ENCODE measurements around the gene RNF26.

RNF26 gene

DNA sequence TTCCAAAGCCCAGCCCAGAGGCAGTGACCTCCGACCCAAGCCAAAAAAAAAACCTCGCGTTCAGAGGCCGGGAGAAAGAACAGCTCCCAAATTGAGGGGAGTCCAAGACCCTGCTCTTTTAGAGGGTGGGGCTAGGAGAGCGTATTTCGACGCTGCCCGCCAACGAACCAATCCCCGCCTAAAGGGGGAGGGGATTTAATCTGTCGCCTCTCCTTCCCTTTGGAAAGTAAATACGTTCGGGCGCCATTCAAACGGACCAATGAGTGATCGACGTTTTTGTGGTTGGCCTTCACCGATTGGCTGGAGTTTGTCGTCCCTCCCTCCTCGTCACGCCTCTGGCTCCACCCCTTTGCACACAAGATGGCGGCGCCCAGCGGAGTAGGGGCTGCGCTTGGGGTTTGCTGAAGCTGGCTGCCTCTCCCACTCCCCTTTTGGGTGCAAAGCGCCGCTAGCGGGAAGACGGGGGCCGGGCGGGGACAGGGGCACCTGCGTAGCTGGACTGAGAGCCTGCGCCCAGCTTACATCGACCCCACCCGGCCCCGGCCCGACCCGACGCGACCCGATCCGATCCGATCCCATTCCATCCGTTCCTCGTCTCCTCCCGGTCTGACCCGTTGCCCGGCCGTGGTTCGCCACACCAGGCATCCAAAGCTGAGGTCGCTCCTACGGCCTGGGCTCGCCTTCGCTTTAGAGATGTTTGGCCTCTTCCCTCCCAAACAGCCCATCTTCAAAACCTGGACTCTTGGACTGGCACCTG, at the start of gene RNF26:
Gene RNF26 (plus strand): TSS at position 354 of the 757 bp plus-strand sequence. CDS start 596 bp downstream, outside the sequence.
- peak; percentile 95 for DNase-seq

DNA sequence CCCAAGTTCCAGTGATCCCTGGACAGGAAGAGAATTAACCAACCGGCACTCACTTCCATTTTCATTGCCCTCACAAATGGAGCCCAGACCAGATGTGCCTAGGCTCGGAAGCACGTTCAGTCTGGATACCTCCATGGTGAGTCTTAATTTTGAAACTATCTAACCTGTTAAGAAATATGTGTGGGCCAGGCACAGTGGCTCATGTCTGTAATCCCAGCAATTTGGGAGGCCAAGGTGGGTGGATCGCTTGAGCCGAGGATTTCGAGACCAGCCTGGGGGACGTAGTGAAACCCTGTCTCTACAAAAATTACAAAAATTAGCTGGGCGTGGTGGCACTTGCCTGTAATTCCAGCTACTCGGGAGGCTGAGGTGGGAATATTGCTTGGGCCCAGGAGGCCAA, 48.9 kb upstream of the RNF26 start:
- no peak for DNase-seq

DNA sequence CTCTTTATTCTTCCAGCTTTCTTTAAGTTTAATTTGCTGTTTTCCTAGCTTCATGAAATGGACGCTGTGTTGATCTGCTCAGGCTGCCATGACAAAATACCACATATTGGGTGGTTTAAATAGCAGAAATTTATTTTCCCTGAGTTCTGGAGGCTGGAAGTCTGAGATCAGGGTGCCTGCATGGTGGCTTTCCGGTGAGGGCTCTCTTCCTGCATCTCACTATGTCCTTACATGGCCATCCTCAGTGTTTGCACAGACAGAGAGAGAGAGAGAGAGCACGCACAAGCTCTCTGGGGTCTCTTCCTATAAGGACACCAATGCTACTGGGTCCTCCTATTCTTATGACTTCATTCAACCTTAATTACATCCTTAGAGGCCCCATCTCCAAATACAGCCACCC, 46.1 kb upstream of the RNF26 start:
- DNase-seq = no peak

DNA sequence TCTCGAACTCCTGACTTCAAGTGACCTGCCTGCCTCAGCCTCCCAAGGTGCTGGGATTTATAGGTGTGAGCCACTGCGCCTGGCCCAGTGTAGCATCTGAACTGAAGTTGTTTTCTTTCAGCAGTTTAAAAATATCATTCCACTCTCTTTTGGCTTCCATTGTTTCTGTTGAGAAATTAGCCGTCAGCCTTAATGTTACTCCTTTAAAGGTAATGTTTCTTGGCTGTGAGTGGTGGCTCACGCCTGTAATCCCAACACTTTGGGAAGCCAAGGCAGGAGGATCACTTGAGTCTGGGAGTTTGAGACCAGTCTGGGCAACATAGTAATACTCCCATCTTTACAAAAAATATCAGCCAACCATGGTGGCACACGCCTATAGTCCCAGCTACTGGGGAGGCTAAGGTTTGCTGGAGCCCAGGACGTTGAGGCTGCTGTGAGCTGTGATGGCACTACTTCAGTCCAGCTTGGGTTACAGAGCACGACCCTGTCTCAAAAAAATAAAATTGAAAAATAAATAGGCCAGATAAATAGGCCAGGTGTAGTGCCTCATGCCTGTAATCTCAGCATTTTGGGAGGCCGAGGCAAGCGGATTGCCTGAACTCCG, 43.3 kb upstream of the RNF26 start:
- no peak for DNase-seq

DNA sequence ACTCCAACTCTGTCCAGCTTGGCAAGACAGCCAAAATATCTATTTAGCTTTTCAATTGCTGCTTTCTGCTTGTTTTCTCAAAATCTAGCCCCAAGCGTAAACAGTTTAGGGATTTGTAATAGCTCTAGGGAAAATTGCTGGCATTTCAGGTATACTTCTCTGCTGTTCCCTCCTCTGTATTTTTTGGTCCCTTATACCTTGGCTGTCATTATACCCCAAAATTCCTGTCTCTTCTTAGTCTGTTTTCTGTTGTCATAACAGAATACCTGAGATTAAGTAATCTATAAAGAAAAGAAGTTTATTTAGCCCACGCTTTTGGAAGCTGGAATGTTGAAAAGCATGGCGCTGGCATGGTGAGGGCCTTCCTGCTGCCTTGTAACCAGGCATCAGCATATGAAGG, 40.9 kb upstream of the RNF26 start:
- DNase-seq = no peak

DNA sequence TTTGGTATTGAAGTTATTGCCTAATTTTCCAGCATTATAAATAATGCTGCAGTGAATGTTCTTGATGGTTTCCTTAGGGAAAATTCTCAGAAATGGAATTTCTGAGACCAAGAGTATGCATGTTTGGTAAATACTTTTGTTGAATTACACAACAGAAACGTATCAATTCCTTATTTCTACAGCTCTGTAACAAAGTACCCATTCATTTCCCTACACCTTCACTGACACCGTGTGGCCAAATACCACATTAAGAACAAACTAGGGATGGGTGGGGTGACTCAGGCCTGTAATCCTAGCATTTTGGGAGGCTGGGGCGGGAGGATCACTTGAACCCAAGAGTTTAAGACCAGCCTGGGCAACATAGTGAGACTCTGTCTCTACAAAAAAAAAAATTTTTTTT, 39.1 kb upstream of the RNF26 start:
- DNase-seq = no peak

DNA sequence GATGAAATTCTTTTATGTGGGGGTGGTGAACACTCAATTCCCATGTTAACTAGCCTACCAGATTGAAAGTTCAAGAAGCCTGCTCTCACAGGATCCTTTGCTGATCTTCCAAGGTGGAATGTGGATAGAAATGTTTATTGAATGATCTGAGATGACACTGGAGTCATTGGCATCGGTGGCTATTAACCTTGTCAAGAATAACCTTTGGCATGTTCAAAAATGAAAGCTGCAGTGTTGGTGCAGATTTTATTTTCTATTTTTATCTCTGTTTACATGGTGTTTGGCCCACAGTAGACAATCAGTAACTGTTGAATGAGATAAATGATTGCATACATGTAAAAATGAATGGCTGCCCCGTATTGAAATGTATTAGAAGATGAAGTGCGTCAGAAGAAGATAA, 36.4 kb upstream of the RNF26 start:
- no peak for DNase-seq

DNA sequence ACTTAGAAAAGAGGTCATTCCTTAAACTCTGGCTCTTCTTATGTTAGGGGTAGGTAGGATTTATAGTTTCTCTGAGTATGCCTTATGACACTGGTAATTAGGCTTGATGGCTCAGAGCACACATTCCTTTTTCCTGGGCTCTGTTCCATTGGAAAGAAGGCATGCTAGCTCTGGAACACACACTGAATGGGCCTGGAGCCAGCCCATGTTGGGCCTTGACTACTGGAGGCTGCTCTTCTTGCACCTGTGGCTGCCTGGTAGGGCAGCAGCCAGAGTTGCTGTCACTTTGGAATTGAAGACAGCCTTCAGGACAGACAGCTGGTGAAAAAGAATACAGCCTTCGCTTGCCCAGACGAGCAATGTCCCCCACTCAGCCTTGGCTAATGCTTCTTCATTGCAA, 35.6 kb upstream of the RNF26 start:
- DNase-seq = no peak

DNA sequence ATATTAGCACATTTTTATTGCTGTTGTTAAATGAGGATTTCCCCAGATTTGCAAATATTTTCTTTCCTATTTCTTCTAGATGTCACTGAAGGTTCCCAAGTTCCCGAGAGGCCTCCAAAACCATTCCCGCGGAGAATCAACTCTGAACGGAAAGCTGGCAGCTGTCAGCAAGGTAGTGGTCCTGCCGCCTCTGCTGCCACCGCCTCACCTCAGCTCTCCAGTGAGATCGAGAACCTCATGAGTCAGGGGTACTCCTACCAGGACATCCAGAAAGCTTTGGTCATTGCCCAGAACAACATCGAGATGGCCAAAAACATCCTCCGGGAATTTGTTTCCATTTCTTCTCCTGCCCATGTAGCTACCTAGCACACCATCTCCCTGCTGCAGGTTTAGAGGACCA, 34.9 kb upstream of the RNF26 start:
- DNase-seq = no peak

DNA sequence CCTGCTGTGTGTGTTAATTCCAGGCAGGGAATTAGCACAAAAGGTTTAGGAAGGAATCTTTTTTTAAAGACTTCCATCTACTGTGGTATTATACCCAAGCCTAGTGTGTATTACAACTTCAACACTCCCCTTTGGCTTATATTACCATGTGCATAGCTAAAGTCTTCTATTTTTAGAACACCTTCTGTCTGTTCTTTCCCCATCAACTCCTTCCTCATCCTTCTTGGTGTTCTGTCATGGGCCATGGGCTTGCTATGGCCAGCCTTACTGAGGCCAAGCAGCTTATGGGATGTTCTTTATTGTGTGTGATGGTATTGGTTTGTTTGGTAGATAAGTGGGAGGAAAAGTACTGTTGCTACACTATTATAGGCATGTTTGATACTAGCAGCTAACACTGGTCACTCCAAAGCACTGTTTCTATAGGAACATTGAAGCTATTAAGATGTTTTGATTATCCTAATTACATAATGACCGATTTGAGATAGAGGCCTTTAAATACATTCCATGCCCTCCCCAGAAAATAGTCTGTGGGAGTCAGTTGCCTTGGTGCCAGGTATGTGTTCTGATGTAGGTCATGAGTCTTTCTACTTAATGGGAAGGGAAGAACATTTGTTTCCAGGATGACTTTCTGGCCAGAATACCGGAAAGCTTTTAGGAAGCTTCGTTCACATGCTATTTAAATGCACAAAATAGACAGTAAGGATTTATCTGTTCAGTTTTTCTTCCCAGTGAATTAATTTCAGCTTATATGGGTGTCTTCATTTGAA, 33.9 kb upstream of the RNF26 start:
- DNase-seq = no peak

DNA sequence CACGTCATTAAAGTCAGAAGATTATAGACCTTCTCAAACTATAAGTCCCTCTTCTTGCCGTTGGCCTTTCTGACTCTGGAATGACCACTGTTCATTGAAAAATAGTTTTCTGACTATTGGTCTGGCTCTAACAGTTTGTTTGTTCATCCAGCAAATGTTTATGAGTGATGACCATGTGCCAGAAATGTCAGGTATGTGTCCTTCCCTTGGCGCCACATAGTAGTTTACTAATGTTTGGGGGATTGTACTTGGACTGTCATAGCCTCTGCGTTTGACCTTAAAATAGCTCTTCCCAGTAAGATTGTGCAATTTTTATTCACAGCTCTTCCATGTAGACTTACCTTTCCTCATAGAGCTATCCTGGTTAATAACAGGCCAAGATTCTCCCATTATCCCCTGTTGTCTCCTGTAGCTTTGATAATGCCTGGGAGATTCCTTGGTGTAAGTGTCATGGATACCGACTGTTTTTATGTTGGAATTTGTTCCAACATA, 31.1 kb upstream of the RNF26 start:
- no peak for DNase-seq

DNA sequence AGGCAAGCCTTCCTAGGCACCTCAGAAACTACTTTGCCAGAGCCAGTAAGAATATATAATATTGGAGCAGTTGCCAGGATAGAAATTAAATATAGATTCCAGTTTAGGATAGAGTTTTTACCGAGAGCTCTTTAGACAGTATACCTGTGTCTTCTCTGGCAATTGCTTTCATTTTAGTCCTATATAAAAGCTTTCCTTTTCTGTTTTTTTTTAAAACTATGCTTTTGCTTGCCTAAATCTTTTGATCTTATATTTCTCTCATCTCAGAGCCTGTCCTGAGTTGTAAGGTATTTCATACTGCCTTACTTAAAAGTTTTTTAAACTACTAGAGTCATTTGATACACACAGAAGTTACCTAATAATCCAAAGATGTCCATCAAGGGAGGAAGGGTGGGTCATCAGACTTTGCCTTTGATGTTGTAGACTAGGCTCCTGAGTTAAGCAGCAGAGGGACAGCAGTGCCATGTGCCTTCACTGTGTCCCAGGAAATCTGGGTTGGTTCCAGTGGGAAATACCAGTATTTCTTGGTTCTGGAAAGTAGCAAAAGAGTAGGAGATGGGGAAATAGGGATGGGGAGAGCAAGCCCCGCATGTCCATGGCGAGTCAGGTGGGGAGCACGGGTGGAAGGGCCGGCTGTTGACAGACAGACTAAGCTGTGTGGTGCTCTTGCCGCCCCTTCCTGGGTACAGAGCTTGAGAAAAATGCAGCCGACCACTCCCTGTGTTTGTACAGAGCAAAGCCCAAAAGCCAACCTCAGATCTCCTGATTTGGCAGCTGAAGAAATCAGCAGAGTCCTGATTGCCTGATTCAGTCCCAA, 28.6 kb upstream of the RNF26 start:
- DNase-seq = no peak

DNA sequence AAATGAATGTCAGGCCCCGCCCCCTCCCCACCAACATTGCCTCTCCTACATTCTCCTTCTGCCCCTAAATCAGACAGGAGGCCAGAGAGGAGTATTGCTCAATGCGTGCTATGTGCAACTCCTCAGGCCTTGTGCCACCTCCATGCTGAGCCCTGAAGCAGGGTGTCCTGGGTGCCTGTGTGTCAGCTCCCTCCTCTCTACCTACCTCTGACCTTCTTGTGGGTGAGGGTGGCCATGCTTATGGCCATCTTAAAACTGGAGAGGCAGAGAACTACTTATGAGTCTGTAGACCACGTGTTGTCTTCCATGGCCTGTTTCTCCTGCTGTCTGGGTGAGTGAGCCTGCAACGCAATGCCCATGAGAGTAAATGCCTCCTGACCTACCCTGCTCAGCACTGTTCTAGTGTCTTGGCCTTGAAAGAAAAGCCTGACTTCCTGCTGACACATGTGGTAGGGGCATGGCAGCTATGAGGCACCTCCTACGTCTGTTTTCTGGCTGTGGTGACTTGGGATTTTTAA, 27.9 kb upstream of the RNF26 start:
- peak; percentile 50 for DNase-seq

DNA sequence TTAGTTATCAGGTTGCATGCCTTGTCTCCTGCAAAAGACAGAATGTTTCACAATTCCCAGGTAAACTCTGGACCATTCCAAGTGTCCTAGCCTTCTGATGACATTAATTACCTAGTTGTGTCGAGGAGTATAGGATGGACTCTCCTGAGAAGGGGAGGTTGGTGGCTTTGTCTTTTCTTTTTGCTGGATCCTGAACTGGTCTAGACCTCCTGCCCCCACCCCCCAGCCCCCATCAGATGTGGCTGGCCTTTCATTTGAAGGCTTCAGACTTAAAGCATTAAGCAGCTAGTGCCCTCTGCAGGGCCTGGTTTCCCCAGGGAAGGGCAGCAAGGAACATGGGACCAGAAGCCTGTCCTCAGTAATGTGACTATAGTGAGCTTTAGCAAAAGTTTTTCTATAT, 27.1 kb upstream of the RNF26 start:
- no peak for DNase-seq

DNA sequence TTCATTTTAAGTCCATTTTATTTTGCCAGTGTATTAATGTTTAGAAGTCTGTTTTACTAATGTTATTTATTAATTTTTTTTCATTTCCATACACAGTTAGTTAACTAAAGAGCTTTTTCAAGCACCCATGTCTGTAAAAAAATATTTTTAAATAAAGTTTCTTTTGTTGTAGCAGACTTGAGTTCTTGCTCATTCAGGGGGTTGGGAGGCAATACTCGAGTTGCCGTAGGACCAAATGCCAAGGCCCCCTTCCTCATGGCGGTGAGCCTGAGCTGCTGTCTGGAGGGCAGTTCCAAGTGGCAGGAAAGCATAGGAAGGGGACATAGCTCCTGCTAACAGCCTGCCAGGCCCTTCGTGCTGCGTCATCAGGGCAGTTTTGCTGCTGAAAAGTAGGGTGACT, 26.4 kb upstream of the RNF26 start:
- DNase-seq = no peak

DNA sequence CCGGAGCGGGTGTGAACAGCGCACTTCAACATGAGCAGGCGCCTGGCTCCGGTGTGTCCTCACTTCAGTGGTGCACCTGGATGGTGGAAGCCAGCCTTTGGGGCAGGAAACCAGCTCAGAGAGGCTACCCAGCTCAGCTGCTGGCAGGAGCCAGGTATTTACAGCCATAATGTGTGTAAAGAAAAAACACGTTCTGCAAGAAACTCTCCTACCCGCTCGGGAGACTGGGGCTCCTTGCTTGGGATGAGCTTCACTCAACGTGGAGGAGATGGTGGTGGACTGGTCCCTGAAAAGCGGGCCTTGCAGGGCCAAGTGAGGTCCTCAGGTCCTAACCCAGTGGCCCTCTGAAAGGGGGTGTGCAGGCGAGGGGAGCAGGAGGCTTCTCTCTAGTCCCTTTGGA, 24.9 kb upstream of the RNF26 start:
- DNase-seq = no peak

DNA sequence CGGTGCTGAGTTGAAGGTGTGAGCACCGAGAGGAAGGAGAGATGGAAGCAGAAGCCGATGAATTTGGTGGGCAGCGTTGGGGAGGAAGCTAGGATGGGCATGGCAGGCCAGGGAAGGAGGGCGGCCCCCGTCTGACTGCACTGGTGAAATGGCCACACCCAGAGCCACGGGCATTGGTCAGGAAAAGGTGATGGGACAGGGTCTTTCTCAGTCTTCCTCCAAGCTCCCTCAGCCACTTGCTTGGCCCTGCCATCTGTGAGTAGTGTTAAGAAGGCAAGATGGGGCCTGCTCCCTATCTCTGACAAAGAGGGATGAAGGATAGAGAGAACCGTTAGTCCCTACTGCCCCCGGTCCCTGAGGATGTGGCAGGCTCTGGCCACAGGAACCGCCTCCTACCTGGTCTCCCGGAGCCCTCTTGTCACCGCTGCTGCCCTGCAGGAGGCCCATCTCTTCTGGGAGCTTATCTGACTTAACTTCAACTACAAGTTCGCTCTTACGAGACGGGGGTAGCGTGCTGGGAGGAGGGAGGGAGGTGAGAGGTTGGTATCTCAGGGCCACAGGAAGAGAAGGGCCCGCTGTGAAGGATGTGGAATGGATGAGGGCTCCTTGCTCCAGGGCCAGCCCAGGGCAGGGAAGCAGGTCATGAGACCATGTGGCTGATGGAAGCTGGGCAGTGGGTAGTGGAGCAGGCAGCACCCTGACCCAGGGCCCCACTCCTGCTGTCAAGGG, 24.2 kb upstream of the RNF26 start:
- DNase-seq = no peak

DNA sequence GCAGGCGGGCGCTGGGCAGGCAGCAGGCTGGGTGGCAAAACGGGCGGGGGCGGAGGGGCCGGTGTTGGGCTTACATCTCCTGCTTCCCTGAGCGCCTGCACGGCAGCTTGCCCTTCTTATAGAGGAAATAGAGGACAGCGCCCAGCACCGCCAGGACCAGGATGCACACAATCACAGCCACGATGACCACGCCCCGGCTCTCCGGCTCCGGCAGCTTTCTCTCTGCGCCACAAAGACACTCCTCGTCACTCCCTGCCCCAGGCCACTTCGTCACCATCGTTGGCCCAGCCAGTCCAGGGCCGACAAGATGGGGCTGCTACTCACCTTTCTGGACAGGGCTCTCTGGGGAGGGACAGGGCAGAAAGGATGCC, 23.7 kb upstream of the RNF26 start:
- no peak for DNase-seq

DNA sequence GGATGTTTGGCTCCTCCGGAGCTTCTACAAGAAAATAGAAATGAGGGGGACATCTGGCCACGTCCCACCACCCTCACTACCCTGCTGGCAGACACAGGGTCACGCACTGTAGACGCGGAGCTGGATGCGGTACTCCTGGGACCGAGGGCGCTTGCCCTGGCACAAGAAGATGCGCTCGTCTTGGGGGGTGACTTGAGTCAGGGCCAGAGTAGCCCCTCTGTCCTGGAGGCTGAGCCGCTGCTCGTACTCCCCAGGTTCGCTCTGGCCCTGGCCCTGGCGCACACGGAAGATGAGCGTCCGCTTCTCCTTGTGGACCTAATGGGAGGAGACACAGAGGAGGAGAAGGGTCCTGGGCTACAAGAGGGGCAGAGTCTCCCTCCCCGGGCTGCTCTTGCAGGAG, 19.6 kb upstream of the RNF26 start:
- DNase-seq = no peak

DNA sequence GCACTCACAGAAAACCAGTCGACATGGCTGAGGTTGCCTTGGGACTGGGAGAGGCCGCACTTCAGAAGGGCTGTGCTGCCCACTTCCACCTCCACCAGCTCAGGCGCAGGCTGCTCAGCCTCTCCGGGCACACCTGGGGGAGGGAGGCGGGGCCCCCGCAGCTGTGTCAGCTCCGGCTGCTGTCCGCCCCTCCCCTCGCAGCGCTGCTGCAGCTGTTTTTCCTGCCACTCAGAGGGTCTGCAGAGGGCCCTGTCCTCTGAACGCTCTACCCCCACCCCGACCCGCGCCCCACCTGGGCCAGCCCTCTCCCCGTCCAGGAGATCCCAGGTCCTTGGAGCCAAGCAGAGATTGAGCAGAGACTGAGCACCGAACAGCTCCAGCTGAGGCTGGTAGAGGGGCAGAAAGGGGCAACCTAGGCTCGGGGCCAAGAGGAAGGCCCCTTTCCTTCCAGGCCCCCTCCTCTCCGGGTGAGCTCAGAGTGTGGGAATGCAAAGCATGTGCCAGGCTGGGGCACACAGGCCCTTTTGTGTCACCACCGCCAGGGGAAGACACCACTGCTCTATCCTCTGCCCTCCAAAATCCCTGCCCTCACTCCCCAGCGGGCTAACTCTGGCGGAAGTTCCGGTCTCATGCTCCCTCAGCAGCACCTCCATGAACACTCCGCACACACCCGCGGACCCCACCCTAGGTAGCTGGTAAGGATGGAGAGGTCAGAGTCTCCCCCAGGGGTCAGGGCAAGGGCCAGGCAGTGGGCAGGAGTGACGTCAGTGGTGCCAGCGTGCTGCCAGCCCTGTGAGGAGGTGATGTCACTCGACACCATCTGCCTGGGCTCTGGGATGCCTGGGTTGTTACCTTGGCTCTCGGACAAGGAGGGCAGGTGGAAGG, 19.0 kb upstream of the RNF26 start:
- peak; percentile 60 for DNase-seq

Measured in activated CD4-positive, alpha-beta T cell treated with anti-CD3 and anti-CD28 coated beads for 48 hours (primary cell).